ENCODE results near the gene DLG2. TPM values are rescaled to one million over a fixed set of nuclear protein-coding genes. Genes with fewer than 3 reads are reported as not detected.

Gene DLG2
- total RNA-seq, 2 experiments from 2014 or later = 1.3 to 1.7 TPM

- no peak overlapping the region for H3K27ac Mint-ChIP-seq
- H3K9me3 Mint-ChIP-seq = peaks cover 9% of the 10 kb centered on the region
- no peak overlapping the region for H3K4me3 Mint-ChIP-seq
- no peak for DNase-seq
- no peaks in the 10 kb centered on the region for H3K36me3 Mint-ChIP-seq (ENCODE audit: low read depth)
- no peaks in the 10 kb centered on the region for H3K4me1 Mint-ChIP-seq
- ChIA-PET CTCF (no interaction called here), POLR2A (no interaction called here)
- H3K27me3 Mint-ChIP-seq = no peaks in the 10 kb centered on the region
Observed at GRCh38 chr11:84497981-84498411, 1129.1 kb downstream of the DLG2 start.

GRCh38 chr11:84497181-84497580, 1130.0 kb downstream of the DLG2 start:
- H3K4me1 Mint-ChIP-seq = no peaks in the 10 kb centered on the region
- H3K4me3 Mint-ChIP-seq = no peak overlapping the region
- no peak for DNase-seq
- no peak overlapping the region for H3K27ac Mint-ChIP-seq
- CTCF ChIA-PET = no interaction called here
- H3K9me3 Mint-ChIP-seq = peaks cover 4% of the 10 kb centered on the region
- no peaks in the 10 kb centered on the region for H3K27me3 Mint-ChIP-seq
- POLR2A ChIA-PET = no interaction called here
- no peaks in the 10 kb centered on the region for H3K36me3 Mint-ChIP-seq (ENCODE audit: low read depth)

DNA sequence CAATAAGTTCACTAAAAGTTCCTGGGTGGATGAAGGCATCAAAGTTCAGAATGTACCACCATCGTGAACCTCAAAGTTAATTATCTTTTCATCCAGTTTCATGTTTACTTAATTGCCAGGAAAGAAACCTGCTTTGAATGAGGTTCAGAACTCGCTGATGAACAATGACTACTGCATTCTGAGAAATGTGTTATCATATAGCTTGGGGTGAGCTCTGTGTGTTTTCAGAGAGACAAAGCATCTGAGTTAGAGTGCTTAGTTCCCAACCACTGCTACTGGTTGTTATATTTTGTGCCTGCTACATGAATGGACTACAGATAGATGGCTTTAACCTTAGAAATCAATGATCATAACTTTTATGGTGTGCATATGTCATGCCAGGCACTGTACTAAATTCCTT, 1131.0 kb downstream of the DLG2 start:
- ChIA-PET POLR2A (no interaction called here), CTCF (no interaction called here)
- Mint-ChIP-seq H3K27me3 (no peaks in the 10 kb centered on the region), H3K4me1 (no peaks in the 10 kb centered on the region), H3K36me3 (ENCODE audit: low read depth) (no peaks in the 10 kb centered on the region), H3K9me3 (peaks cover 4% of the 10 kb centered on the region), H3K4me3 (no peak overlapping the region), H3K27ac (no peak overlapping the region)
- no peak for DNase-seq

DNA sequence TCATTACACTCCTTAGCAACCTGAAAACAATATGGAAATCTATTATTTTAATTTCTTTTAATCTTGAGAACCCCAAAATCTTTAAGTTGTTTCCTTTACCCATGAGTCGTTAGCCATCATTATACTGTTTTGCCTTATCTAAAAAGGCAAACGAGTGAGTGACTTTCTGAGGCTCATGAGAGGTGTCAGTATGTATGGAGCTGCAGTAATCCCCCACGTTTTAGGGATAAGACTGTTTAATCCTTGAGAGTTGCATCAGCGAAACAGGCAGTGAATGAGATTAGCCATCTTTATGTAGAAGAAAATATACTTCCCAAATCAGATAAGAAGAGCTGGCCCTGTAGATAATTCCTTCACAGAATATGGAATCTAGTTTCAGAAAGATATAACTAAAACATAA, 1147.0 kb downstream of the DLG2 start:
- Mint-ChIP-seq H3K4me3 (no peak overlapping the region), H3K27me3 (no peaks in the 10 kb centered on the region), H3K9me3 (peaks cover 6% of the 10 kb centered on the region), H3K36me3 (ENCODE audit: low read depth) (no peaks in the 10 kb centered on the region), H3K27ac (no peak overlapping the region), H3K4me1 (no peaks in the 10 kb centered on the region)
- no peak for DNase-seq
- ChIA-PET POLR2A (no interaction called here), CTCF (no interaction called here)

DNA sequence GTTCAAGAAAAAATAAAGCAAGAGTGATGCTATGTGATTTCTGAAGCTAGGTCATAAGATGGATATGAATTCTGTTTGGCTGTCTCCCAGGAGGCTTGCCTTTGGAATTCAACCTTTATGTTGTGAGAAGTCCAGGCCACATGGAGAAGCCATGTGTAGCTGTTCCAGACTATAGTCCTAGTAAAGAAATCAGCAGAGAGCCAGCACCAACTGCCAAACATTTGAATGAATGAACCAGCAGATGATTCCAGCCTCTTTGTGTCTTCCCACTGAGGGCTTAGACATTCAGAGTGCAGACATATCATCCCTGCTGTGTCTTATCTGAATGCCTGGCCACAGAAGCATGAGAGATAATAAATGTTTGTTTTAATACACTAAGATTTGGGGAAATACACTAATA, 1150.6 kb downstream of the DLG2 start:
- POLR2A ChIA-PET = no interaction called here
- Mint-ChIP-seq H3K4me1 (no peaks in the 10 kb centered on the region), H3K36me3 (ENCODE audit: low read depth) (no peaks in the 10 kb centered on the region), H3K27me3 (no peaks in the 10 kb centered on the region), H3K9me3 (peaks cover 5% of the 10 kb centered on the region), H3K4me3 (no peak overlapping the region), H3K27ac (no peak overlapping the region)
- DNase-seq = no peak
- CTCF ChIA-PET = no interaction called here

- Mint-ChIP-seq H3K4me3 (no peak overlapping the region), H3K36me3 (ENCODE audit: low read depth) (no peaks in the 10 kb centered on the region), H3K4me1 (no peaks in the 10 kb centered on the region), H3K27me3 (no peaks in the 10 kb centered on the region), H3K9me3 (no peaks in the 10 kb centered on the region), H3K27ac (no peak overlapping the region)
- CTCF ChIA-PET = no interaction called here
- POLR2A ChIA-PET = no interaction called here
- no peak for DNase-seq
Observed at GRCh38 chr11:84471501-84471900, 1155.6 kb downstream of the DLG2 start.

- Mint-ChIP-seq H3K27me3 (no peaks in the 10 kb centered on the region), H3K4me3 (no peak overlapping the region), H3K36me3 (ENCODE audit: low read depth) (no peaks in the 10 kb centered on the region), H3K4me1 (no peaks in the 10 kb centered on the region), H3K27ac (no peak overlapping the region), H3K9me3 (peaks cover 4% of the 10 kb centered on the region)
- POLR2A ChIA-PET = no interaction called here
- no peak for DNase-seq
- CTCF ChIA-PET = no interaction called here
Observed at GRCh38 chr11:84468235-84468634, 1158.9 kb downstream of the DLG2 start.

- Mint-ChIP-seq H3K4me1 (no peaks in the 10 kb centered on the region), H3K27ac (no peak overlapping the region), H3K9me3 (peaks cover 4% of the 10 kb centered on the region), H3K27me3 (no peaks in the 10 kb centered on the region), H3K4me3 (no peak overlapping the region), H3K36me3 (ENCODE audit: low read depth) (no peaks in the 10 kb centered on the region)
- ChIA-PET POLR2A (no interaction called here), CTCF (no interaction called here)
- DNase-seq = no peak
Observed at GRCh38 chr11:84465040-84465439, 1162.1 kb downstream of the DLG2 start.

- H3K4me3 Mint-ChIP-seq = no peak overlapping the region
- no peaks in the 10 kb centered on the region for H3K36me3 Mint-ChIP-seq (ENCODE audit: low read depth)
- H3K9me3 Mint-ChIP-seq = peaks cover 11% of the 10 kb centered on the region
- no peak for DNase-seq
- ChIA-PET CTCF (no interaction called here), POLR2A (no interaction called here)
- no peak overlapping the region for H3K27ac Mint-ChIP-seq
- no peaks in the 10 kb centered on the region for H3K27me3 Mint-ChIP-seq
- H3K4me1 Mint-ChIP-seq = no peaks in the 10 kb centered on the region
Observed at GRCh38 chr11:84455691-84456090, 1171.5 kb downstream of the DLG2 start.

- peaks cover 11% of the 10 kb centered on the region for H3K9me3 Mint-ChIP-seq
- ChIA-PET POLR2A (no interaction called here), CTCF (no interaction called here)
- H3K27ac Mint-ChIP-seq = no peak overlapping the region
- H3K4me3 Mint-ChIP-seq = no peak overlapping the region
- no peaks in the 10 kb centered on the region for H3K27me3 Mint-ChIP-seq
- no peaks in the 10 kb centered on the region for H3K4me1 Mint-ChIP-seq
- DNase-seq = no peak
- H3K36me3 Mint-ChIP-seq (ENCODE audit: low read depth) = no peaks in the 10 kb centered on the region
Observed at GRCh38 chr11:84452211-84452610, 1174.9 kb downstream of the DLG2 start.

DNA sequence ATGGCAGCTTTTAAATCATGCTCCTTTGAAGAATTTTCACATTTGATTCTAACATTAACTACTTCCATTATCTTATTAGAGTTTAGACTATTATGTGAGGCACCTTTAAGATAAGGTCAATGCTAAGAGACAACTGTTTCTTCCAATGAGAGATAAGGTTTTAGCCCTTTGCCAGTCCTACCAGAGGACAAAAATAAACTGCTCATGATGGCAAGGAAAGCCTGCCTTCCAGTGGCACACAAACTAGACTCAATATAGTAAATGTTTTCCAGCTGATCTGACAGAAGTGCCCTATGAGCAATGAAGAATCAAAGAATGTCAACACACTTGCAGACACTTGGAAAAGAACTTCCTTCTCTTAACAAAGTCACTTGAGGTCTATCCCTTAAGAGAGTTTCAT, 1188.6 kb downstream of the DLG2 start:
- no peaks in the 10 kb centered on the region for H3K27me3 Mint-ChIP-seq

DNA sequence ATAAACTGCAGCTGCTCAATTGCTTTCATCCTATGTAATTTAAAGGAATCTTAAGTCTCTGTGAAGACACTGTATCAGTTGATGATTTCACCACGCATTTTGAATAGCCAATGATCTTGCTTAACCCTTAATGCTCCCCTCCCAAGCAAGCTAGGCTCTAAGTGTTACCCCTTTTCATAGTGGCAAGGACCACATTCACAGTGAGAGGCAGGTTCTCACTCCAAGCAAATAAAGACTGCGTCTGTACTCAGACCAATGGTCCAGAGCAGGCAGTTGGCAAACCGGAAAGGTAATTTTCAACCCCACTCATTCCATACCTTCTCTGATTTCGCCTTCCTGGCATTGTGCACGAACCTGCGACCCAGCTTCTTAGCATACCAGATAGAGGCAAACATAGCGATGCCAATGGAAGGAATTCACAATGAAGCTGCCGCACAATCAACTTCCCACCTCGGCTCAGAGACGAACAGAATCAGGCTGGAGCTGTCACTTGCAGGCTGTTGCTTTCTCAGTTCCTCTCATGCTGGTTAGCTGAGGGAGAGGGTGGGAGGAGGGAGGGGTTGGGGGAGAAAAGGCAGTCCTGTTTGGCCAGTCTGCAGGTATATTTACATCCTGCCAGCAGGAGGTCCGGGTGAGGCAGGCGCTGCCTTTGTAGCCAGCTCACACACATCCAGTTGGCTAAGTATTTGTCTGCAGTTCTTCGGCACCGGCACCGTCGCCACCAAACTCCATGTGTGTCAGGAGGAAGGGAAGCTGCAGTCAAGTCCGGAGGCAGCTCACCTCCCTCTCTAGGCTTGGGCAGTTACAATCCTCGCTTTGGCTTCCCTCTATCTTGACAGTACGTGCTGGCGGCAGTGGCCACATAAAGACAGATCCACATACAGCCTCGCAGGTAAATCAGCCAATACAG, 1189.8 kb downstream of the DLG2 start:
- Mint-ChIP-seq H3K36me3 (ENCODE audit: low read depth) (no peaks in the 10 kb centered on the region), H3K4me3 (no peak overlapping the region), H3K4me1 (no peaks in the 10 kb centered on the region), H3K27me3 (no peaks in the 10 kb centered on the region), H3K27ac (no peak overlapping the region), H3K9me3 (no peaks in the 10 kb centered on the region)
- ChIA-PET POLR2A (no interaction called here), CTCF (no interaction called here)
- DNase-seq = no peak

More for the DNA sequence above, 1188.6 kb downstream of the DLG2 start:
- DNase-seq = no peak
- Mint-ChIP-seq H3K36me3 (ENCODE audit: low read depth) (no peaks in the 10 kb centered on the region), H3K27ac (no peak overlapping the region), H3K4me1 (no peaks in the 10 kb centered on the region), H3K4me3 (no peak overlapping the region), H3K9me3 (no peaks in the 10 kb centered on the region)
- ChIA-PET POLR2A (no interaction called here), CTCF (no interaction called here)

GRCh38 chr11:84430661-84431060, 1196.5 kb downstream of the DLG2 start:
- Mint-ChIP-seq H3K4me1 (no peaks in the 10 kb centered on the region), H3K36me3 (ENCODE audit: low read depth) (no peaks in the 10 kb centered on the region), H3K27ac (no peak overlapping the region), H3K27me3 (no peaks in the 10 kb centered on the region), H3K9me3 (no peaks in the 10 kb centered on the region), H3K4me3 (no peak overlapping the region)
- ChIA-PET CTCF (no interaction called here), POLR2A (no interaction called here)
- DNase-seq = no peak

DNA sequence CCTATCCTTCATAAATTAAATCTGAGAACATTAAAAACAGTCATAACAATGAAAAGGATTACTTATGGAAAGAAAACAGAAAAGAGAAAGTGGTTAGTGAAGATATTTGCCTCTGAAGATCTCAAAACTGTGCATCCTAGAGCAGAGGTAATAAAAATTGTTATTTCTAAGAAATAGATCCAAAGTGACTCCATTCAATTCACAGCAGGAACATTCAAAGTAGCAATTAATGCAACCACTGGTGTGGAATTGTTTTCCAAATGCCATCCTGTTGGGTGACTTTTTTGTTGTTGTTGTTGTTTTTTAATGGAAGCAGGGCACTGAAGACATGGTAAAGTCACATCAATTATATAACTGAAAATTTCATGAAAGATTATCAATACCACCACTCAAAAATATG, 1201.5 kb downstream of the DLG2 start:
- H3K4me1 Mint-ChIP-seq = no peaks in the 10 kb centered on the region

More for the DNA sequence above, 1201.5 kb downstream of the DLG2 start:
- ChIA-PET POLR2A (no interaction called here), CTCF (no interaction called here)
- no peak overlapping the region for H3K27ac Mint-ChIP-seq
- no peaks in the 10 kb centered on the region for H3K36me3 Mint-ChIP-seq (ENCODE audit: low read depth)
- H3K9me3 Mint-ChIP-seq = peaks cover 3% of the 10 kb centered on the region
- H3K27me3 Mint-ChIP-seq = no peaks in the 10 kb centered on the region
- DNase-seq = no peak
- no peak overlapping the region for H3K4me3 Mint-ChIP-seq

All from activated CD4-positive, alpha-beta memory T cell treated with anti-CD3 and anti-CD28 coated beads, Interleukin-2, amount 10 ng/mL, durations not matched to agents 7 days and 5 days (primary cell).